Heart right ventricle (tissue), 16 donors: ENCODE measurements around the gene HAAO. TPM values are rescaled to one million over a fixed set of nuclear protein-coding genes. Genes with fewer than 3 reads are reported as not detected.
"Not testable (repeated sequence)": the region's sequence is repeated elsewhere in the genome, so short reads cannot be mapped to it uniquely, and the experiment has no call there.

Source experiments
- ATAC-seq, 8 donors: fragments of 200-7000 bp; cut with Tn5 transposase; one replicate each; pipeline ENCODE4 v1.9.1; 2020; ENCODE audit warnings: mild to moderate bottlenecking in 8 of 8, moderate library complexity in 8 of 8, moderate number of reproducible peaks in 1 of 8
- DNase-seq, 2 donors: peaks; one replicate each; pipeline ENCODE4 v3.0.0-alpha.2; 2020
- H3K27ac ChIP-seq, 10 donors: fragments of 200-600 bp; sonication (generic) in 2 of 10; one replicate each; pipeline versions ENCODE4 v1.5.0 to v1.8.0; 2020 to 2022; ENCODE audit warnings: mild to moderate bottlenecking in 3 of 10
- H3K27me3 ChIP-seq, 7 donors: fragments of 200-600 bp; one replicate each; pipeline ENCODE4 v1.8.0; 2021 to 2022; ENCODE audit warnings: mild to moderate bottlenecking in 2 of 7
- H3K36me3 ChIP-seq, 9 donors: fragments of 200-600 bp; sonication (generic) in 1 of 9; one replicate each; pipeline versions ENCODE4 v1.5.0 to v1.8.0; 2020 to 2022; ENCODE audit warnings: mild to moderate bottlenecking in 2 of 9
- H3K4me1 ChIP-seq, 9 donors: fragments of 200-600 bp; sonication (generic) in 1 of 9; one replicate each; pipeline versions ENCODE4 v1.5.0 to v1.8.0; 2020 to 2022; ENCODE audit warnings: mild to moderate bottlenecking in 4 of 9
- H3K4me3 ChIP-seq, 10 donors: fragments of 200-600 bp; sonication (generic) in 2 of 10; one replicate each; pipeline versions ENCODE4 v1.5.0 to v1.8.0; 2020 to 2022; ENCODE audit warnings: mild to moderate bottlenecking in 7 of 10, moderate library complexity in 2 of 10
- H3K9me3 ChIP-seq, 11 donors: fragments of 200-600 bp in 10 of 11; sonication (generic) in 2 of 11; one replicate each; pipeline versions ENCODE4 v1.5.0 to v1.8.0; 2013 to 2022; ENCODE audit warnings: mild to moderate bottlenecking in 2 of 11, control low read depth in 1 of 11, moderate library complexity in 1 of 11
- WGBS, 2 donors: extraction: QIAGEN DNeasy Blood & Tissue Kit; methylation state at CpG; one replicate each; pipeline ENCODE4 v1.1.7; 2013; ENCODE audit warnings: inconsistent platforms in 1 of 2; 5-methylcytosine and 5-hydroxymethylcytosine counted together
- intact Hi-C, 10 donors: fragments of 100-400 bp; cut with DNase I; formaldehyde crosslinking; loops; one replicate each; pipeline versions ENCODE4 v1.11.1 to v1.14.2; 2022
- polyA plus RNA-seq, 2 donors: library from polyadenylated mRNA; stranded (reverse); fragments of 200-250 nt; gene quantifications; one replicate each; pipeline ENCODE4 v1.2.3, GENCODE V29; 2013
- total RNA-seq, 10 donors: library from RNA; stranded (reverse); fragmentation: NEBNext Ultra II Directional in 3 of 10; extraction: Animal tissue kit (Norgen Biotek cat#: 25700) in 3 of 10; gene quantifications; one replicate each; pipeline versions ENCODE4 v1.2.1 to v1.2.4, GENCODE V29; 2021 to 2023
- TF ChIP-seq, protein P1 (sequence below), 9 donors: fragments of 200-600 bp; sonication (generic) in 2 of 9; IDR thresholded peaks; one replicate each; pipeline versions ENCODE4 v1.5.0 to v1.8.0; 2021 to 2022; ENCODE audit warnings: antibody characterized with exemption in 9 of 9, mild to moderate bottlenecking in 5 of 9, moderate library complexity in 1 of 9
- donor health status: Arrhythmogenic right ventricular cardiomyopathy.
- donor health status: ischemic (EF 13 %, LVEDD 7.1; RV severe dilation, severe dysfunction).
- donor health status: healthy with polysubstance abuse.
- donor health status: DM: no; HTN: yes; CAD: no.
- donor health status: DM: no; HTN: no; CAD: no.
- donor health status: ischemic (EF 25% LVEDD 6.9; RV normal size, moderate dysfunction).
- donor health status: ischemic (EF 25% LVEDD 5.7; RV mildly dilated, moderate dysfunction).
- donor health status: healthy.
- donor health status: DM: yes; HTN: yes; CAD: no.
- donor health status: Ischemic cardiomyopathy.
- donor health status: ischemic (EF 35%, LVEDD 5.7; RV mildly dilated, moderate dysfunction).
- donor health status: nonischemic (EF 11% LVEDD 7.7; RV severe dilation, severe dysfunction).
- donor health status: DM: yes; HTN: yes; CAD: no.
- donor health status: PGD.
- donor health status: ischemic (EF 29% LVEDD 5.4; RV normal size, mild dysfunction).
- donor health status: nonischemic (EF 23%, LVEDD 6.1; RV moderate dilation, normal function).

Gene HAAO
- total and polyA plus RNA-seq, 12 donors: 0.80 to 6.4 (median 2.7) TPM

DNA sequence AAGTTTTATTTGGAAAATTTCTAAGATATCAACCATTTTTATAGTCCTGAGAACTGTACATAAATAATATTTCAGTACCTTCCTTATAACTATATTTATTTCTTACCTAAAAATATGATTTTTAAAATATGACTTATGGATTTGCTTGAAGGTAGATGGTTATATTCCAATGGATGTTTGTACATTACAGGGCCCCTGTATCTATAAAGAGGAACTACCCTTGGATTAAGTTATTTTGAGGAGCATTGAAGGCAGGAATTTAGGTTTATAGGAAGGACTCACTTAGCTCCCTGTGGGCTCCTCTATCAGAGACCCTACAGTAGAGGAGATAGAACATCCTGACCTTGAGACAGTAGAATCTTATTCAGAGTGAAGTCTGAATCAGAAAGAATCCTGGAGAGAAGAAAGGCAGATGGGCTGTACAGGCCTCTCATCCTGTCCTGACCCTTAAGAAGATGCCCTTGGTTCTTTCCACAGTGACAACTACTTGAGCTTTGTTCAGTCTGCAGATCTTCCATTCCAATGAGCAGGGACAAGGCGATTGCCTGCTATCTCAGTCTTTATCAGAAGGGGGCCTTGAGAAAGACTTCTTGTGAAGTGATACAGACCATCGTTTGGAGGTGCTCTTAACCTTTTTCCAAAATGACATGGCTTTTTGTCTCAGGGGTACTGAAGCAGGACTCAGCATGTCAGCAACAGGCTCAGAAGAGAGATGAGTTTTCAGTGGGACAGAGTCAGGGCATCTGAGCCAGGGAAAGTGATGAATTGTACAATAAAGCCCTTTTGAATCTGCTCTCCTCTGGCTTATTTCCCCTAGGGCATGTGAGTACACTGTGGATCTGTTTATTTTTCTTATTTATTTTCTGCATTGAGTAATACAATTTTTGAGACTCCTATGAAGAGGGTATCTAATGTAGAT lies 49.4 kb downstream of the HAAO start:
- 70 to 73% methylated on average over 2 of the region's 2 CpGs for WGBS, 2 donors
- H3K27ac ChIP-seq: no peak overlapping the region
- intact Hi-C loops: no loop called here
- ATAC-seq (no peak), DNase-seq (no peak)
- H3K9me3 ChIP-seq: no peaks in the 10 kb centered on the region
- no peaks in the 10 kb centered on the region for H3K27me3 ChIP-seq
- TF ChIP-seq, protein P1, sequence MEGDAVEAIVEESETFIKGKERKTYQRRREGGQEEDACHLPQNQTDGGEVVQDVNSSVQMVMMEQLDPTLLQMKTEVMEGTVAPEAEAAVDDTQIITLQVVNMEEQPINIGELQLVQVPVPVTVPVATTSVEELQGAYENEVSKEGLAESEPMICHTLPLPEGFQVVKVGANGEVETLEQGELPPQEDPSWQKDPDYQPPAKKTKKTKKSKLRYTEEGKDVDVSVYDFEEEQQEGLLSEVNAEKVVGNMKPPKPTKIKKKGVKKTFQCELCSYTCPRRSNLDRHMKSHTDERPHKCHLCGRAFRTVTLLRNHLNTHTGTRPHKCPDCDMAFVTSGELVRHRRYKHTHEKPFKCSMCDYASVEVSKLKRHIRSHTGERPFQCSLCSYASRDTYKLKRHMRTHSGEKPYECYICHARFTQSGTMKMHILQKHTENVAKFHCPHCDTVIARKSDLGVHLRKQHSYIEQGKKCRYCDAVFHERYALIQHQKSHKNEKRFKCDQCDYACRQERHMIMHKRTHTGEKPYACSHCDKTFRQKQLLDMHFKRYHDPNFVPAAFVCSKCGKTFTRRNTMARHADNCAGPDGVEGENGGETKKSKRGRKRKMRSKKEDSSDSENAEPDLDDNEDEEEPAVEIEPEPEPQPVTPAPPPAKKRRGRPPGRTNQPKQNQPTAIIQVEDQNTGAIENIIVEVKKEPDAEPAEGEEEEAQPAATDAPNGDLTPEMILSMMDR (IDR thresholded peaks at IDR 0.05): no peak
- peaks cover 0 to 18% (median 0%) of the 10 kb centered on the region in 9 donors for H3K36me3 ChIP-seq
- no peaks in the 10 kb centered on the region for H3K4me1 ChIP-seq
- H3K4me3 ChIP-seq: no peak overlapping the region

DNA sequence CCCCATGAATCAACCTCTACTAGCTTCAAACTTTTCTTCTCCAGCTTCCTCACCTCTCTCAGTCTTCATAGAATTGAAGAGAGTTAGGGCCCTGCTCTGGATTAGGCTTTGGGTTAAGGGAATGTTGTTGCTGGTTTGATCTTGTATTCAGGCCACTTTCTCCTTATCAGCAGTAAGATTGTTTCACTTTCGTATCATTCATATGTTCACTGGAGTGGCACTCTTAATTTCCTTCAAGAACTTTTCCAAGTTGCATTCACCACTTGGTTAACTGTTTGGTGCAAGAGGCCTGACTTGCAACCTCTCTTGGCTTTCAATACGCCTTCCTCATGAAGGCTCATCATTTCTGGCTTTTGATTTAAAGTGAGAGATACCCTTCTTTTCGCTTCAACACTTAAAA lies 51.2 kb downstream of the HAAO start:
- WGBS, 2 donors: 80 to 86% methylated on average over 3 of the region's 3 CpGs
- Histone ChIP-seq H3K4me3 (no peak overlapping the region), H3K36me3 (peaks cover 0 to 25% (median under 1%) of the 10 kb centered on the region in 9 donors), H3K4me1 (no peaks in the 10 kb centered on the region), H3K9me3 (peaks cover 0 to 2% (median 0%) of the 10 kb centered on the region in 11 donors), H3K27me3 (no peaks in the 10 kb centered on the region), H3K27ac (no peak overlapping the region)
- ATAC-seq: no peak
- DNase-seq: no peak
- intact Hi-C loops: no loop called here
- TF ChIP-seq, protein P1 (IDR thresholded peaks at IDR 0.05): no peak

DNA sequence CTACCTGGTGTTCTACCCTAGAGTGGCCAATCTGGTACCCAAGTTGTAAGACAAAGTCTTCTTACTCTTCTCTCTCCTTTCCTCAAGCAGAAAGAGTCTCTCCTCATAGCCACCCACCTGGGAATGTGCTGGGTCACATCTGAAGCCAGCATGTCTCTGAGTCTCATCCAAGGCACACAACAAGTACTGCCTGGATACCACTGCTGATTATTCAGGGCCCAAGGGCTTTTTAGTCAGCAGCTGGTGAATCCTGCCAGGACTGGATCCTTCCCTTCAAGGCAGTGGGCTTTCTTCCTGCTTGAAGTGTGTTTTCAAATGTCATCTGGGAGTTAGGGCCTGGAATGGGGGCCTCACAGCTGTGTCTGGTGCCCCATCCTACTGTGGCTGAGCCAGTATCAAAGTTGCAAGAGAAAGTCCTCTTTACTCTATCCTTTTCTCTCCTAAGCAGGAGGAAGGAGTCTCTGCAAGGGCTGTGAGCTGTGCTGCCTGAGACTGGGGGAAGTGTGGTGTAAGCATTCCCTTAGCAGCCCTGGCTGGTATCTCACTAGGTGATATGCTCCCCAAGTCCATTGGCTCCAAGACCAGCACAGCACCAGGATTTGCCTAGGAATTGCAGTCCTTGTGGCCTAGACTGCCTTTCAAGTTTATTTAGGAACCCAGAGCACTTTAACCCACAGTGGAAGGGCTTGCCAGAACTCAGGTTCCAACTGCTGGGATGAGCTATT lies 55.6 kb downstream of the HAAO start:
- H3K27me3 ChIP-seq: no peaks in the 10 kb centered on the region
- H3K4me3 ChIP-seq: no peak overlapping the region
- H3K4me1 ChIP-seq: no peaks in the 10 kb centered on the region
- peaks cover 0 to 28% (median 8%) of the 10 kb centered on the region in 11 donors for H3K9me3 ChIP-seq
- H3K36me3 ChIP-seq: peaks cover 0 to 56% (median 5%) of the 10 kb centered on the region in 9 donors
- ATAC-seq (no peak), DNase-seq (no peak)
- H3K27ac ChIP-seq: no peak overlapping the region
- intact Hi-C loops: no loop called here
- TF ChIP-seq, protein P1 (IDR thresholded peaks at IDR 0.05): no peak

DNA sequence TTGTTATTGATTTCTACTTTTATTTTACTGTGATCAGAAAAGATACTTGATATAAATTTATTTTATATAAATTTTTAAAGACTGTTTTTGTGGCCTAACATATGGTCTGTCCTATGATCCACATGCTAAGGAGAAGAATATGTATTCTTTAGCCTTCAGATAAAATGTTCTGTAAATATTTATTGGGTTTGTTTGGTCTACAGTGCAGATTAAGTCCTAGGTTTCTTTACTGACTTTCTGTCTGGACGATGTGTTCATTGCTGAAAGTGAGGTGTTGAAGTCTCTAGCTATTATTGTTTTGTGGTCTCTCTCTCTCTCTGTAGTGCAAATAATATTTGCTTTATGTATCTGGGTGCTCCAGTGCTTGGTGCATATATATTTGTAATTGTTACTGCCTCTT lies 58.5 kb downstream of the HAAO start:
- Histone ChIP-seq H3K27ac (no peak overlapping the region), H3K27me3 (no peaks in the 10 kb centered on the region), H3K4me3 (no peak overlapping the region), H3K9me3 (peaks cover 0 to 46% (median 14%) of the 10 kb centered on the region in 11 donors), H3K36me3 (peaks cover 0 to 45% (median 5%) of the 10 kb centered on the region in 9 donors), H3K4me1 (no peaks in the 10 kb centered on the region)
- intact Hi-C loops: no loop called here
- ATAC-seq (no peak), DNase-seq (no peak)
- TF ChIP-seq, protein P1 (IDR thresholded peaks at IDR 0.05): no peak
- 92 to 93% methylated on average over 1 of the region's 1 CpG for WGBS, 2 donors

DNA sequence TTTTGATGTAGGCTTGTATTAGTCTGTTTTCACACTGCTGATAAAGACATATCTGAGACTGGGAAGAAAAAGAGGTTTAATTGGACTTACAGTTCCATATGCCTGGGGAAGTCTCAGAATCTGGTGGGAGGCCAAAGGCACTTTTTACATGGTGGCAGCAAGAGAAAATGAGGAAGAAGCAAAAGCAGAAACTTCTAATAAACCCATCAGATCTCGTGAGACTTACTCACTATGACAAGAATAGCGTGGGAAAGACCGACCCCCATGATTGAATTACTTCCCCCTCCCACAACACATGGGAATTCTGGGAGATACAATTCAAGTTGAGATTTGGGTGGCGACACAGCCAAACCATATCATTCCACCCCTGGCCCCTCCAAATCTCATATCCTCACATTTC lies 61.1 kb downstream of the HAAO start:
- Histone ChIP-seq H3K9me3 (peaks cover 0 to 46% (median 14%) of the 10 kb centered on the region in 11 donors), H3K36me3 (peaks cover 0 to 39% (median 2%) of the 10 kb centered on the region in 9 donors)
- ATAC-seq, H3K4me1 ChIP-seq, H3K27ac ChIP-seq, H3K27me3 ChIP-seq, H3K4me3 ChIP-seq, DNase-seq, intact Hi-C loops: not testable (repeated sequence)
- WGBS, 2 donors: 95 to 96% methylated on average over 4 of the region's 4 CpGs
